ENCODE results near the gene PCSK5. TPM values are rescaled to one million over a fixed set of nuclear protein-coding genes. Genes with fewer than 3 reads are reported as not detected.

Gene PCSK5
- total and polyA plus RNA-seq, 4 donors: 0.58 to 3.6 (median 0.82) TPM

DNA sequence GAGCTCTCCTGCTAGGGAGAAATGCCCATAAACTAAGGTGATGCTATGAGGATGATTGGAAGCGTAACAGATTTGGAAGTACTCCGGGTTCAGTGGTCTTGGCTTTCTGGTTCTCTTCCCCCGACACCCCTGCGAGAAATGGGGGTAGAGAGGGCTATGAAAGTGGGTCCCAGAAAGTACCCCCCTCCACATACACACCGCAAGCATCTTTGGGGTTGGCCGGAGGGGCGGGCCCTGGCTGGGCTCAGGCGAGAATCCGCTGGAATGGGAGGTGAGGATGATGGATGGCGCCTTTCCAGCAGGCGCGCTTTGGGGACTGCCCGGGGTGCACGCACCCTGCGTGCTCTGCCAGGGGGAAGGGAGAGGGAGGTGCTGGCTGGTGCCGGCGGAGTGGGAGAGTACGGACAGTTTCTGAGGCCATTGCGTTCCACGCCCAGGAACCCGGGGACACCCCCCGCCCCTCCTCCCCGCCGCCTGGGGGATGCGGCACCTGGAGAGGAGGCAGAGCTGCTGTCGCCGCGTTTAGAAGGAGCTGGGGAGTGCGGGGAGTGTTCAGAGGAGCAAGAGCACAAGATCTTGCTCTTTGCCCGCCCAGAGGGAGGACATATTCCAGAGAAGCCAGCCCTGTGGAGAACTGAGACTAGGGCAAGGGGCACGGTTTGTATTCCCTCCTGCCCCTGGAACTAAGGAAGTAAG, 1.9 kb downstream of the PCSK5 start:
- Histone ChIP-seq H3K9ac (ENCODE audit: low read depth in 1 of 2, low read length in 2 of 2) (no peak overlapping the region), H3K4me3 (ENCODE audit: low read depth in 1 of 3, low read length in 3 of 3) (peak overlapping the region in 2 of 3 donors; percentile 67 to 87), H3K36me3 (ENCODE audit: control insufficient read depth in 4 of 4, insufficient read depth in 3 of 4, low read depth in 1 of 4, low read length in 3 of 4) (no peaks in the 10 kb centered on the region), H3K27me3 (ENCODE audit: control insufficient read depth in 4 of 4, insufficient read depth in 4 of 4, low read length in 3 of 4) (no peaks in the 10 kb centered on the region), H3K4me1 (ENCODE audit: control insufficient read depth in 4 of 4, insufficient read depth in 4 of 4, low read length in 3 of 4) (peaks cover 6 to 37% (median 18%) of the 10 kb centered on the region in 4 donors), H3K27ac (ENCODE audit: low read depth in 1 of 2, low read length in 2 of 2) (no peak overlapping the region), H3K9me3 (ENCODE audit: control insufficient read depth in 4 of 4, low read length in 3 of 4) (no peaks in the 10 kb centered on the region)
- TF ChIP-seq RAD21 (IDR thresholded peaks at IDR 0.05) (no peak), HNF4A (conservative IDR thresholded peaks at IDR 0.05) (no peak), RXRA (IDR thresholded peaks at IDR 0.05) (no peak), FOXA2 (IDR thresholded peaks at IDR 0.05) (no peak), TAF1 (conservative IDR thresholded peaks at IDR 0.05) (no peak), EGR1 (IDR thresholded peaks at IDR 0.05; ENCODE audit: low read depth in 2 of 2) (no peak), NR2F2 (IDR thresholded peaks at IDR 0.05) (no peak), FOXA1 (IDR thresholded peaks at IDR 0.05) (no peak), SP1 (IDR thresholded peaks at IDR 0.05) (no peak), JUND (IDR thresholded peaks at IDR 0.05) (no peak), GABPA (IDR thresholded peaks at IDR 0.05 in 1 of 2, conservative IDR thresholded peaks at IDR 0.05 in 1 of 2) (no peak), HNF4G (IDR thresholded peaks at IDR 0.05) (no peak)
- TF ChIP-seq, protein P1, sequence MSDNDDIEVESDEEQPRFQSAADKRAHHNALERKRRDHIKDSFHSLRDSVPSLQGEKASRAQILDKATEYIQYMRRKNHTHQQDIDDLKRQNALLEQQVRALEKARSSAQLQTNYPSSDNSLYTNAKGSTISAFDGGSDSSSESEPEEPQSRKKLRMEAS (IDR thresholded peaks at IDR 0.05): no peak
- TF ChIP-seq, protein P2, sequence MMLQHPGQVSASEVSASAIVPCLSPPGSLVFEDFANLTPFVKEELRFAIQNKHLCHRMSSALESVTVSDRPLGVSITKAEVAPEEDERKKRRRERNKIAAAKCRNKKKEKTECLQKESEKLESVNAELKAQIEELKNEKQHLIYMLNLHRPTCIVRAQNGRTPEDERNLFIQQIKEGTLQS (IDR thresholded peaks at IDR 0.05): no peak
- TF ChIP-seq, protein P3, sequence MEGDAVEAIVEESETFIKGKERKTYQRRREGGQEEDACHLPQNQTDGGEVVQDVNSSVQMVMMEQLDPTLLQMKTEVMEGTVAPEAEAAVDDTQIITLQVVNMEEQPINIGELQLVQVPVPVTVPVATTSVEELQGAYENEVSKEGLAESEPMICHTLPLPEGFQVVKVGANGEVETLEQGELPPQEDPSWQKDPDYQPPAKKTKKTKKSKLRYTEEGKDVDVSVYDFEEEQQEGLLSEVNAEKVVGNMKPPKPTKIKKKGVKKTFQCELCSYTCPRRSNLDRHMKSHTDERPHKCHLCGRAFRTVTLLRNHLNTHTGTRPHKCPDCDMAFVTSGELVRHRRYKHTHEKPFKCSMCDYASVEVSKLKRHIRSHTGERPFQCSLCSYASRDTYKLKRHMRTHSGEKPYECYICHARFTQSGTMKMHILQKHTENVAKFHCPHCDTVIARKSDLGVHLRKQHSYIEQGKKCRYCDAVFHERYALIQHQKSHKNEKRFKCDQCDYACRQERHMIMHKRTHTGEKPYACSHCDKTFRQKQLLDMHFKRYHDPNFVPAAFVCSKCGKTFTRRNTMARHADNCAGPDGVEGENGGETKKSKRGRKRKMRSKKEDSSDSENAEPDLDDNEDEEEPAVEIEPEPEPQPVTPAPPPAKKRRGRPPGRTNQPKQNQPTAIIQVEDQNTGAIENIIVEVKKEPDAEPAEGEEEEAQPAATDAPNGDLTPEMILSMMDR (IDR thresholded peaks at IDR 0.05; ENCODE audit: low read depth, low read length, missing input control): no peak
- TF ChIP-seq, protein P4, sequence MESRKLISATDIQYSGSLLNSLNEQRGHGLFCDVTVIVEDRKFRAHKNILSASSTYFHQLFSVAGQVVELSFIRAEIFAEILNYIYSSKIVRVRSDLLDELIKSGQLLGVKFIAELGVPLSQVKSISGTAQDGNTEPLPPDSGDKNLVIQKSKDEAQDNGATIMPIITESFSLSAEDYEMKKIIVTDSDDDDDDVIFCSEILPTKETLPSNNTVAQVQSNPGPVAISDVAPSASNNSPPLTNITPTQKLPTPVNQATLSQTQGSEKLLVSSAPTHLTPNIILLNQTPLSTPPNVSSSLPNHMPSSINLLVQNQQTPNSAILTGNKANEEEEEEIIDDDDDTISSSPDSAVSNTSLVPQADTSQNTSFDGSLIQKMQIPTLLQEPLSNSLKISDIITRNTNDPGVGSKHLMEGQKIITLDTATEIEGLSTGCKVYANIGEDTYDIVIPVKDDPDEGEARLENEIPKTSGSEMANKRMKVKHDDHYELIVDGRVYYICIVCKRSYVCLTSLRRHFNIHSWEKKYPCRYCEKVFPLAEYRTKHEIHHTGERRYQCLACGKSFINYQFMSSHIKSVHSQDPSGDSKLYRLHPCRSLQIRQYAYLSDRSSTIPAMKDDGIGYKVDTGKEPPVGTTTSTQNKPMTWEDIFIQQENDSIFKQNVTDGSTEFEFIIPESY (IDR thresholded peaks at IDR 0.05): no peak
- DNase-seq (ENCODE audit: low spot score): no peak
- 4% methylated on average over 31 of the region's 31 CpGs for WGBS

DNA sequence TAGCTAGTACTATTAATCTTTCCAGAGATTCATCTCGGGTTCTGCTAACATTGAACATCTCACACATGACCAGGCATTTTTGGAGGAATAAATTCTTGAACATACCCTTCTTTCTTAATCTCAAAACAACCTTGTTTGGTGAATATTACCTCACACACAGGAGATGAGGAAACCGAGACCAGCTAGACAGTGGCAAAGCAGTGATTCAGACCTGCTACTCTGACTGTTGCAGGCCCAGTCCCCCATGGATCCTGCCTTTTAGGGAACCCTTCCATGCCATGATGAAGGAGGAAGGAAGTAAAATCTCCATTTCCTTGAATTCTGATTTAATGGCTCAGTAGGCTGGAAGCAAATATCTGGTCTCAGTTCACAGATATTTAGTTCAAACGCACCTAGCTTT, 2.6 kb downstream of the PCSK5 start:
- Histone ChIP-seq H3K4me3 (ENCODE audit: low read depth in 1 of 3, low read length in 3 of 3) (no peak overlapping the region), H3K9me3 (ENCODE audit: control insufficient read depth in 4 of 4, low read length in 3 of 4) (no peaks in the 10 kb centered on the region), H3K4me1 (ENCODE audit: control insufficient read depth in 4 of 4, insufficient read depth in 4 of 4, low read length in 3 of 4) (peaks cover 7 to 37% (median 18%) of the 10 kb centered on the region in 4 donors), H3K9ac (ENCODE audit: low read depth in 1 of 2, low read length in 2 of 2) (no peak overlapping the region), H3K27me3 (ENCODE audit: control insufficient read depth in 4 of 4, insufficient read depth in 4 of 4, low read length in 3 of 4) (no peaks in the 10 kb centered on the region), H3K27ac (ENCODE audit: low read depth in 1 of 2, low read length in 2 of 2) (no peak overlapping the region), H3K36me3 (ENCODE audit: control insufficient read depth in 4 of 4, insufficient read depth in 3 of 4, low read depth in 1 of 4, low read length in 3 of 4) (no peaks in the 10 kb centered on the region)
- TF ChIP-seq, protein P3 (IDR thresholded peaks at IDR 0.05; ENCODE audit: low read depth, low read length, missing input control): no peak
- TF ChIP-seq RAD21 (IDR thresholded peaks at IDR 0.05): no peak
- no peak for TF ChIP-seq JUND (IDR thresholded peaks at IDR 0.05)
- TF ChIP-seq, protein P1 (IDR thresholded peaks at IDR 0.05): no peak
- TF ChIP-seq FOXA1 (IDR thresholded peaks at IDR 0.05): no peak
- no peak for TF ChIP-seq FOXA2 (IDR thresholded peaks at IDR 0.05)
- no peak for TF ChIP-seq YY1 (IDR thresholded peaks at IDR 0.05)
- no peak for TF ChIP-seq HNF4G (IDR thresholded peaks at IDR 0.05)
- no peak for TF ChIP-seq HNF4A (conservative IDR thresholded peaks at IDR 0.05)
- TF ChIP-seq NR2F2 (IDR thresholded peaks at IDR 0.05): no peak
- TF ChIP-seq EGR1 (IDR thresholded peaks at IDR 0.05; ENCODE audit: low read depth in 2 of 2): no peak
- TF ChIP-seq RXRA (IDR thresholded peaks at IDR 0.05): no peak
- no peak for DNase-seq (ENCODE audit: low spot score)
- WGBS: 72% methylated on average over 3 of the region's 3 CpGs
